ENCODE results near the gene CXCL17.

- no peak for TF ChIP-seq CTCF (IDR thresholded peaks at IDR 0.05)
- no peak for TF ChIP-seq POLR2A (IDR thresholded peaks at IDR 0.05)
These were observed 39.2 kb downstream of the CXCL17 start for GRCh38 chr19:42403586-42403985.

Measured in uterus (tissue), 2 donors.